Progenitor cell of endocrine pancreas (in vitro differentiated cells): ENCODE measurements around the gene CLSTN2. TPM values are rescaled to one million over a fixed set of nuclear protein-coding genes. Genes with fewer than 3 reads are reported as not detected.

ENCODE experiments used
- DNase-seq: peaks from one replicate; pipeline ENCODE4 v3.0.0; 2021; ENCODE audit warnings: low spot score; ENCODE audit not compliant: unreplicated experiment
- H3K27ac Mint-ChIP-seq: 2 replicates; pipeline ENCODE4 v1.8.0; 2021; ENCODE audit warnings: mild to moderate bottlenecking, moderate library complexity, mixed read lengths
- H3K27me3 Mint-ChIP-seq: 2 replicates; pipeline ENCODE4 v1.8.0; 2021; ENCODE audit warnings: mixed read lengths
- H3K36me3 Mint-ChIP-seq: 2 replicates; pipeline ENCODE4 v1.8.0; 2022; ENCODE audit warnings: mixed read lengths; ENCODE audit not compliant: insufficient read depth
- H3K4me1 Mint-ChIP-seq: 2 replicates; pipeline ENCODE4 v1.8.0; 2021; ENCODE audit warnings: low read depth, mixed read lengths
- H3K4me3 Mint-ChIP-seq: 2 replicates; pipeline ENCODE4 v1.8.0; 2021; ENCODE audit warnings: low read depth, mild to moderate bottlenecking, moderate library complexity, mixed read lengths
- H3K9me3 Mint-ChIP-seq: 2 replicates; pipeline ENCODE4 v1.8.0; 2021; ENCODE audit warnings: low read depth, mixed read lengths
- total RNA-seq: library from RNA; stranded (reverse); gene quantifications from 2 replicates; pipeline ENCODE4 v1.2.1, GENCODE V29; 2021
- TF ChIP-seq, protein P1 (sequence below): fragments of 200-600 bp; sonication (generic); IDR thresholded peaks from one replicate; pipeline ENCODE4 v1.5.0; 2021; ENCODE audit warnings: antibody characterized with exemption, mild to moderate bottlenecking; ENCODE audit not compliant: unreplicated experiment

CLSTN2 gene
- total RNA-seq, 1 donor from 2014 or later = 2.8 TPM

GRCh38 chr3:139935866-139936817 is 1.2 kb downstream of the CLSTN2 start:
- no peak for DNase-seq
- Mint-ChIP-seq H3K4me1 (peaks cover 18% of the 10 kb centered on the region), H3K27me3 (peaks cover 61% of the 10 kb centered on the region), H3K27ac (no peak overlapping the region), H3K4me3 (peak overlapping the region; percentile 55), H3K9me3 (no peaks in the 10 kb centered on the region), H3K36me3 (no peaks in the 10 kb centered on the region)
- TF ChIP-seq, protein P1, sequence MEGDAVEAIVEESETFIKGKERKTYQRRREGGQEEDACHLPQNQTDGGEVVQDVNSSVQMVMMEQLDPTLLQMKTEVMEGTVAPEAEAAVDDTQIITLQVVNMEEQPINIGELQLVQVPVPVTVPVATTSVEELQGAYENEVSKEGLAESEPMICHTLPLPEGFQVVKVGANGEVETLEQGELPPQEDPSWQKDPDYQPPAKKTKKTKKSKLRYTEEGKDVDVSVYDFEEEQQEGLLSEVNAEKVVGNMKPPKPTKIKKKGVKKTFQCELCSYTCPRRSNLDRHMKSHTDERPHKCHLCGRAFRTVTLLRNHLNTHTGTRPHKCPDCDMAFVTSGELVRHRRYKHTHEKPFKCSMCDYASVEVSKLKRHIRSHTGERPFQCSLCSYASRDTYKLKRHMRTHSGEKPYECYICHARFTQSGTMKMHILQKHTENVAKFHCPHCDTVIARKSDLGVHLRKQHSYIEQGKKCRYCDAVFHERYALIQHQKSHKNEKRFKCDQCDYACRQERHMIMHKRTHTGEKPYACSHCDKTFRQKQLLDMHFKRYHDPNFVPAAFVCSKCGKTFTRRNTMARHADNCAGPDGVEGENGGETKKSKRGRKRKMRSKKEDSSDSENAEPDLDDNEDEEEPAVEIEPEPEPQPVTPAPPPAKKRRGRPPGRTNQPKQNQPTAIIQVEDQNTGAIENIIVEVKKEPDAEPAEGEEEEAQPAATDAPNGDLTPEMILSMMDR = no peak

GRCh38 chr3:139937674-139938279 is 2.8 kb downstream of the CLSTN2 start:
- Mint-ChIP-seq H3K27ac (no peak overlapping the region), H3K36me3 (no peaks in the 10 kb centered on the region), H3K4me1 (peaks cover 20% of the 10 kb centered on the region), H3K27me3 (peaks cover 63% of the 10 kb centered on the region), H3K4me3 (no peak overlapping the region), H3K9me3 (no peaks in the 10 kb centered on the region)
- DNase-seq = no peak
- TF ChIP-seq, protein P1 = peak; percentile 82

DNA sequence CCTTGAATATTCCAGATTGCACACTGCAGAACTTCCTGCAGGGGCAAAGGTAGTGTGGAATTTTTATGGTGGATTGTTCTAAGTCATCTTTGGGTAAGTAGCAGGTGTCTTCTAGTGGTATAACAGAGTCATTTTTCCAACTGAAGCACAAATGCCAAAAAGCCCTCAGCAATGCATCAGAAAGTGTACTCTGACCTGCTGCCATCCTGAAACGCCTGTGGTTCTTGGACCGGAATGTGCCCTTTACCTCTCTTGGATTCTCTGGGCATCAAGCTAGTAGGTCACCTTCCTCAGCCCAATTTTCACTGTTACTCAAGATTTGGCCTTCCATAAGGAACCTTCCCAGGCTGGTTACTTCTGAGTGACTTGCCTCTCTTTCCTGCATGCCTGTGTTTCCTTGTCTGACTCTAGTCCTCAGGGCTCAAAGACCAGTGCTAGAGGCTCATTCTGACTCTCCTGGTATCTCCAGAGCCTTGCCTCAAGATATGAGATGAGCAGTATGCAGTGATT is 4.8 kb downstream of the CLSTN2 start:
- TF ChIP-seq, protein P1 = no peak
- Mint-ChIP-seq H3K27me3 (peaks cover 57% of the 10 kb centered on the region), H3K36me3 (no peaks in the 10 kb centered on the region), H3K27ac (no peak overlapping the region), H3K4me3 (no peak overlapping the region), H3K9me3 (no peaks in the 10 kb centered on the region), H3K4me1 (peaks cover 17% of the 10 kb centered on the region)
- DNase-seq = no peak

GRCh38 chr3:139940622-139941021 is 5.6 kb downstream of the CLSTN2 start:
- H3K27ac Mint-ChIP-seq = no peak overlapping the region
- peaks cover 55% of the 10 kb centered on the region for H3K27me3 Mint-ChIP-seq
- H3K36me3 Mint-ChIP-seq = no peaks in the 10 kb centered on the region

DNA sequence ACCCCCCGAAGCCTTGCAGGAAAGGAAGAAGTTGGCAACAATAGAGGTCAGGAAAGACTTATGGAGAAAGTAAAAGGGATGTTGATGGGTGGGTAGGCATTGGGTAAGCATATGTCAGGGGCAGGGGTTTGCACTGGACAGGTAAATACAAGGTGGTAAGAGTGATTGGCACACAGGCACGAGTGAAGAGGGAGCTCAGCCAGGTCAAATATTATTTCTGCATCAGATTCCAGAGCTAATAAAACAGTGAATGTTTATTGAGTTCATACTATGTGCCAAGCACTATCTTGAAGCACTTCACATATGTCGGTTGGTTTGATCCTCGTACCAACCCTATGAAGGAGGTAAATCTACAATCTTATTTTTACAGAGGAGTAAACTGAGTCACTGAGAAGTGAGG is 6.6 kb downstream of the CLSTN2 start:
- no peak overlapping the region for H3K27ac Mint-ChIP-seq
- no peak for DNase-seq
- H3K27me3 Mint-ChIP-seq = peaks cover 48% of the 10 kb centered on the region
- TF ChIP-seq, protein P1 = no peak
- H3K4me1 Mint-ChIP-seq = peaks cover 9% of the 10 kb centered on the region
- no peak overlapping the region for H3K4me3 Mint-ChIP-seq
- H3K9me3 Mint-ChIP-seq = no peaks in the 10 kb centered on the region
- no peaks in the 10 kb centered on the region for H3K36me3 Mint-ChIP-seq

More at GRCh38 chr3:139940622-139941021, 5.6 kb downstream of the CLSTN2 start:
- TF ChIP-seq, protein P1 = no peak
- DNase-seq = no peak
- Mint-ChIP-seq H3K4me3 (no peak overlapping the region), H3K4me1 (peaks cover 17% of the 10 kb centered on the region), H3K9me3 (no peaks in the 10 kb centered on the region)
